CD4-positive, alpha-beta T cell (primary cell): ENCODE results near the gene SIN3B. TPM values are rescaled to one million over a fixed set of nuclear protein-coding genes. Genes with fewer than 3 reads are reported as not detected.

Source experiments
- ATAC-seq: fragments of 200-7000 bp; cut with Tn5 transposase; one replicate; pipeline ENCODE4 v1.10.0; 2022; ENCODE audit warnings: mild to moderate bottlenecking; ENCODE audit not compliant: poor library complexity
- CTCF ChIA-PET: fragments of 350-600 bp; sonication (Branson Sonifier 250); formaldehyde crosslinking; loops from one replicate; lab custom pipeline; 2021; ENCODE audit warnings: antibody characterized with exemption, inconsistent platforms; lab: Charles Lee
- POLR2A ChIA-PET: fragments of 350-600 bp; sonication (Branson Sonifier 250); formaldehyde crosslinking; loops from one replicate; lab custom pipeline; 2021; ENCODE audit warnings: antibody characterized with exemption, inconsistent platforms; lab: Charles Lee
- DNase-seq, 14 experiments: peaks; one replicate each; pipeline ENCODE4 v3.0.0-alpha.2; 2013 to 2020; ENCODE audit warnings: mixed read lengths in 2 of 14
- H3K27ac ChIP-seq, 2 donors: one replicate each; pipeline versions ENCODE4 v1.5.1 to v1.7.0; 2013; ENCODE audit warnings: low read length in 2 of 2, low read depth in 1 of 2, mild to moderate bottlenecking in 1 of 2
- H3K27me3 ChIP-seq, 2 experiments: 1 replicate in 1 of 2; 2 replicates in 1 of 2; pipeline versions ENCODE4 v1.6.1 to v1.7.0; 2013; ENCODE audit warnings: low read length in 2 of 2, control low read depth in 1 of 2, mild to moderate bottlenecking in 1 of 2, moderate library complexity in 1 of 2; ENCODE audit not compliant: insufficient read depth in 2 of 2, control insufficient read depth in 1 of 2
- H3K36me3 ChIP-seq: one replicate; pipeline ENCODE4 v1.6.1; 2013; ENCODE audit warnings: low read length, control low read depth; ENCODE audit not compliant: insufficient read depth
- H3K4me1 ChIP-seq: one replicate; pipeline ENCODE4 v1.6.1; 2013; ENCODE audit warnings: low read length, control low read depth; ENCODE audit not compliant: insufficient read depth
- H3K4me3 ChIP-seq: one replicate; pipeline ENCODE4 v1.5.1; 2013; ENCODE audit warnings: mild to moderate bottlenecking, low read length, moderate library complexity
- H3K9me3 ChIP-seq, 2 experiments: 1 replicate in 1 of 2; 2 replicates in 1 of 2; pipeline versions ENCODE4 v1.6.1 to v1.7.0; 2013; ENCODE audit warnings: low read length in 2 of 2, mild to moderate bottlenecking in 2 of 2, control low read depth in 1 of 2, moderate library complexity in 1 of 2; ENCODE audit not compliant: control insufficient read depth in 1 of 2, insufficient read depth in 1 of 2
- H3K27ac Mint-ChIP-seq: one replicate; pipeline ENCODE4 v1.8.0; 2020; ENCODE audit warnings: mixed read lengths
- H3K27me3 Mint-ChIP-seq: one replicate; pipeline ENCODE4 v1.8.0; 2021; ENCODE audit warnings: mixed read lengths
- H3K36me3 Mint-ChIP-seq: one replicate; pipeline ENCODE4 v1.8.0; 2021; ENCODE audit warnings: low read depth, mixed read lengths
- H3K4me1 Mint-ChIP-seq: one replicate; pipeline ENCODE4 v1.8.0; 2021; ENCODE audit warnings: low read depth, mixed read lengths
- H3K4me3 Mint-ChIP-seq: one replicate; pipeline ENCODE4 v1.8.0; 2020; ENCODE audit warnings: mild to moderate bottlenecking, mixed read lengths
- H3K9me3 Mint-ChIP-seq: one replicate; pipeline ENCODE4 v1.8.0; 2020; ENCODE audit warnings: mixed read lengths
- intact Hi-C, 2 experiments: fragments of 100-400 bp; cut with DNase I in 1 of 2; cut with micrococcal nuclease in 1 of 2; formaldehyde crosslinking; loops; one replicate each; pipeline versions ENCODE4 v1.15.1 to v1.9.0; 2023 to 2025; cut with DNase I, micrococcal nuclease
- total RNA-seq, 174 experiments: library from RNA in 2 of 174; stranded (reverse) in 2 of 174; gene quantifications; one replicate each; pipeline ENCODE4 v1.2.3 and lab custom pipeline; 2021 to 2026
- TF ChIP-seq, protein P1 (sequence below): fragments of 200-600 bp; IDR thresholded peaks from one replicate; pipeline ENCODE4 v1.8.0; 2022; ENCODE audit warnings: antibody characterized with exemption, mild to moderate bottlenecking

The SIN3B gene
- total RNA-seq, 2 experiments from 2014 or later = 52.4 to 53.7 TPM

DNA sequence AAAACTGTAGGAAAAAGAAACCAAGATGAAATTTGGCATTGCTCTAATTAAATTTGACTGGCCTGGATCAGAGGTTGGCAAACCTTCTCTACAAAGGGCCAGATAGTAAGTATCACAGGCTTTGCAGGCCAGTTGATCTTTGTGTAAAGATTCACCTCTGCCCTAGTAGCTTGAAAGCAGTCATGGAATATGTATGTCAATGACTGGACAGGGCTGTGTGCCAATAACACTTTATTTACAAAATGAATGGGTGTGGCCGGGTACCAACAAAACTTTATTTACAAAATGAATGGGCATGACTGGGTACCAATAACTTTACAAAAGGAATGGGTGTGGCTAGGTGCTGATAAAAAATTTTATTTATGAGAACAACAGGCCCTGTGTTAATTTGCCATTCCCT lies 20.0 kb downstream of the SIN3B start:
- Histone ChIP-seq H3K4me3 (no peak overlapping the region), H3K27me3 (no peaks in the 10 kb centered on the region), H3K36me3 (peaks cover 82% of the 10 kb centered on the region), H3K9me3 (no peaks in the 10 kb centered on the region), H3K4me1 (no peaks in the 10 kb centered on the region), H3K27ac (no peak overlapping the region)
- H3K27me3 Mint-ChIP-seq = no peaks in the 10 kb centered on the region
- ChIA-PET POLR2A (no interaction called here), CTCF (interaction anchor here (0.5 kb wide), 1 partner anchor 610 kb away, joined by 4 read pairs; no protein-coding TSS in a partner anchor)
- peaks cover 92% of the 10 kb centered on the region for H3K36me3 Mint-ChIP-seq
- TF ChIP-seq, protein P1, sequence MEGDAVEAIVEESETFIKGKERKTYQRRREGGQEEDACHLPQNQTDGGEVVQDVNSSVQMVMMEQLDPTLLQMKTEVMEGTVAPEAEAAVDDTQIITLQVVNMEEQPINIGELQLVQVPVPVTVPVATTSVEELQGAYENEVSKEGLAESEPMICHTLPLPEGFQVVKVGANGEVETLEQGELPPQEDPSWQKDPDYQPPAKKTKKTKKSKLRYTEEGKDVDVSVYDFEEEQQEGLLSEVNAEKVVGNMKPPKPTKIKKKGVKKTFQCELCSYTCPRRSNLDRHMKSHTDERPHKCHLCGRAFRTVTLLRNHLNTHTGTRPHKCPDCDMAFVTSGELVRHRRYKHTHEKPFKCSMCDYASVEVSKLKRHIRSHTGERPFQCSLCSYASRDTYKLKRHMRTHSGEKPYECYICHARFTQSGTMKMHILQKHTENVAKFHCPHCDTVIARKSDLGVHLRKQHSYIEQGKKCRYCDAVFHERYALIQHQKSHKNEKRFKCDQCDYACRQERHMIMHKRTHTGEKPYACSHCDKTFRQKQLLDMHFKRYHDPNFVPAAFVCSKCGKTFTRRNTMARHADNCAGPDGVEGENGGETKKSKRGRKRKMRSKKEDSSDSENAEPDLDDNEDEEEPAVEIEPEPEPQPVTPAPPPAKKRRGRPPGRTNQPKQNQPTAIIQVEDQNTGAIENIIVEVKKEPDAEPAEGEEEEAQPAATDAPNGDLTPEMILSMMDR = no peak
- DNase-seq = no peak
- no peaks in the 10 kb centered on the region for H3K4me1 Mint-ChIP-seq
- no peaks in the 10 kb centered on the region for H3K9me3 Mint-ChIP-seq
- intact Hi-C loops = no loop called here
- ATAC-seq = no peak
- no peak overlapping the region for H3K4me3 Mint-ChIP-seq
- no peak overlapping the region for H3K27ac Mint-ChIP-seq

DNA sequence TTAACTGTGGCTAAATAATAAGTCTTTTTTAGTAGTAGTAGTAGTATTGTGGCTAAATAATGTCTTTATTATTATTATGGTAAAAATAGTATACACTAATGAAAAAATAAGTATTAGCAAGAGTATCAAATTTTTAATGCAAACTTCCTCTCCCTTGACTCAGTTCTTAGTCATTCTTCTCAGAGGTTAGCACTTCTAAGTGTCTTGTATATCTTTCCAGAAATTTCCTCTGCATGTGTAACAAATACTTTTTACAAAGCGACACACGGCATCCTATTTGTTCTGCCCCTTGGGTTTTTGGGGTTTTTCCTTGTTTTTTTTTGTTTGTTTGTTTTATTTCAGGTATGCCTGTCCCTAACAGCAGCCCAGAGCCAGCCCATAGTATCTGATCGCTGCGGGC lies 20.9 kb downstream of the SIN3B start:
- H3K9me3 Mint-ChIP-seq = no peaks in the 10 kb centered on the region
- ChIA-PET POLR2A (no interaction called here), CTCF (no interaction called here)
- ATAC-seq (no peak), DNase-seq (no peak)
- TF ChIP-seq, protein P1 = no peak
- H3K27ac ChIP-seq = no peak overlapping the region
- no peaks in the 10 kb centered on the region for H3K27me3 Mint-ChIP-seq
- peaks cover 92% of the 10 kb centered on the region for H3K36me3 Mint-ChIP-seq
- no peak overlapping the region for H3K4me3 ChIP-seq
- no peaks in the 10 kb centered on the region for H3K4me1 ChIP-seq
- no peaks in the 10 kb centered on the region for H3K27me3 ChIP-seq
- H3K9me3 ChIP-seq = no peaks in the 10 kb centered on the region
- H3K4me3 Mint-ChIP-seq = no peak overlapping the region
- H3K27ac Mint-ChIP-seq = no peak overlapping the region
- peaks cover 81% of the 10 kb centered on the region for H3K36me3 ChIP-seq
- intact Hi-C loops = no loop called here
- no peaks in the 10 kb centered on the region for H3K4me1 Mint-ChIP-seq

DNA sequence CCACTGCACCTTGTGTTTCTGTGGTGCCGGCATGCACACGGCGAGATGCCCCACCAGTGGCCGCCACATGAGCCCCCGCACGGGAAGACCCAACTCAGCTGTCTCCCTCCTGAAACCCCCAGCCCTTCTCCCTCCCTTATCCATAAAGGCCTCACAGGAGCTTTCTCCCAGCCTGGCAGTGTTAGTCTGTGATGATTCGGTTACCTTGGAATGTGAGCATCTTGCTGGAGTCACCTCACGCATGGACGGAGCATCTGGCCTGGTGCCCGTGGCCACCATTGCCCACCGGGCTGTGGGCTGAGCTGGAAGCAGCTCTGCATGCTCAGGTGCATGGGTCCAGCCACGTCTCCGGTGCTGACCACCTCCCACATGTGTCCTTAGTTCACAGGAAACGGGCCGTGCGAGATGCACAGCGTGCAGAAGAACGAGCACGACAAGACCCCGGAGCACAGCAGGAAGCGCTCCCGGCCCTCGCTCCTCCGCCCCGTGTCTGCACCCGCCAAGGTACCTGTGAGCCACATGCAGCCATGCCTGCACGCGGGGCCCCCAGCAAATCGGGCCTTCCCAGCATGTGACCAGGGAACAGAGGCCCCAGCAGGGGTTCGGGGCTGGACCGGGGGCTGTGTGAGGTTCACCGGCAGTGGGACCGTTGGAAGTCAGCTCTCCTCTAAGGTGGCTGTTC lies 22.0 kb downstream of the SIN3B start:
- CTCF ChIA-PET = no interaction called here
- POLR2A ChIA-PET = no interaction called here
- Mint-ChIP-seq H3K4me3 (no peak overlapping the region), H3K36me3 (peaks cover 87% of the 10 kb centered on the region), H3K27me3 (no peaks in the 10 kb centered on the region), H3K4me1 (no peaks in the 10 kb centered on the region), H3K27ac (no peak overlapping the region), H3K9me3 (no peaks in the 10 kb centered on the region)
- TF ChIP-seq, protein P1 = no peak
- DNase-seq (no peak), ATAC-seq (no peak)
- intact Hi-C loops = no loop called here
- Histone ChIP-seq H3K27ac (no peak overlapping the region), H3K4me3 (no peak overlapping the region), H3K9me3 (no peaks in the 10 kb centered on the region), H3K27me3 (no peaks in the 10 kb centered on the region), H3K4me1 (no peaks in the 10 kb centered on the region), H3K36me3 (peaks cover 80% of the 10 kb centered on the region)
